Measurements from ENCODE around the gene EPHB1.

The EPHB1 gene

GRCh38 chr3:134892761-134893160 is 97.7 kb downstream of the EPHB1 start:
- no peak for TF ChIP-seq CTCF (IDR thresholded peaks at IDR 0.05; ENCODE audit: low read depth, low read length)
- Histone ChIP-seq H3K36me3 (no peaks in the 10 kb centered on the region), H3K4me3 (ENCODE audit: low read depth, low read length) (no peak overlapping the region), H3K9me3 (no peaks in the 10 kb centered on the region), H3K27me3 (no peaks in the 10 kb centered on the region), H3K4me1 (no peaks in the 10 kb centered on the region)
- DNase-seq, result no peak

- Histone ChIP-seq H3K4me1 (peaks cover 10% of the 10 kb centered on the region; the same call in 1 of the 2 replicates), H3K4me3 (ENCODE audit: low read depth, low read length) (no peak overlapping the region), H3K9me3 (no peaks in the 10 kb centered on the region), H3K36me3 (no peaks in the 10 kb centered on the region), H3K27me3 (no peaks in the 10 kb centered on the region)
- TF ChIP-seq CTCF (IDR thresholded peaks at IDR 0.05; ENCODE audit: low read depth, low read length), result no peak
- DNase-seq, result no peak
These were observed 99.5 kb downstream of the EPHB1 start for GRCh38 chr3:134894533-134894932.

GRCh38 chr3:134895181-134895580 is 100.1 kb downstream of the EPHB1 start:
- no peaks in the 10 kb centered on the region for H3K9me3 ChIP-seq
- H3K4me1 ChIP-seq, result peaks cover 10% of the 10 kb centered on the region; the same call in 1 of the 2 replicates
- H3K4me3 ChIP-seq (ENCODE audit: low read depth, low read length), result no peak overlapping the region
- no peaks in the 10 kb centered on the region for H3K36me3 ChIP-seq
- no peaks in the 10 kb centered on the region for H3K27me3 ChIP-seq
- TF ChIP-seq CTCF (IDR thresholded peaks at IDR 0.05; ENCODE audit: low read depth, low read length), result no peak
- DNase-seq, result no peak

- Histone ChIP-seq H3K4me3 (ENCODE audit: low read depth, low read length) (no peak overlapping the region), H3K36me3 (no peaks in the 10 kb centered on the region), H3K9me3 (no peaks in the 10 kb centered on the region), H3K4me1 (peaks cover 10% of the 10 kb centered on the region; the same call in 1 of the 2 replicates), H3K27me3 (no peaks in the 10 kb centered on the region)
- TF ChIP-seq CTCF (IDR thresholded peaks at IDR 0.05; ENCODE audit: low read depth, low read length), result no peak
- no peak for DNase-seq
These were observed 101.1 kb downstream of the EPHB1 start for GRCh38 chr3:134896141-134896540.

GRCh38 chr3:134896696-134897095 is 101.6 kb downstream of the EPHB1 start:
- peaks cover 10% of the 10 kb centered on the region; the same call in 1 of the 2 replicates for H3K4me1 ChIP-seq
- DNase-seq, result no peak

More at GRCh38 chr3:134896696-134897095, 101.6 kb downstream of the EPHB1 start:
- no peaks in the 10 kb centered on the region for H3K9me3 ChIP-seq
- H3K27me3 ChIP-seq, result no peaks in the 10 kb centered on the region
- H3K4me3 ChIP-seq (ENCODE audit: low read depth, low read length), result no peak overlapping the region
- no peaks in the 10 kb centered on the region for H3K36me3 ChIP-seq
- no peak for TF ChIP-seq CTCF (IDR thresholded peaks at IDR 0.05; ENCODE audit: low read depth, low read length)
